Measurements from ENCODE around the gene MAP7D1.
"Not testable (repeated sequence)": the region's sequence is repeated elsewhere in the genome, so short reads cannot be mapped to it uniquely, and the experiment has no call there.

DNA sequence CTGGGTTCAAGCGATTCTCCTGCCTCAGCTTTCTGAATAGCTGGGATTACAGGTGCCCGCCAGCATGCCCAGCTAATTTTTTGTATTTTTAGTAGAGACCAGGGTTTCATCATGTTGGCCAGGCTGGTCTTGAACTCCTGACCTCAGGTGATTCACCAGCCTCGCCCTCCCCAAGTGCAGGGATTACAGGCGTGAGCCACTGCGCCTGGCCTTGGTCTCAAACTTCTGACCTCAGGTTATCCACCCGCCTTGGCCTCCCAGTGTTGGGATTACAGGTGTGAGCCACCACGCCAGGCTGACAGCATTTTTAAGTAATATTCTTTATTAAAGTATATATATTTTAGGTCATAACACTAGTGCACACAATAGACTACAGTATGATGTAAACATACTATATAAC is 65.9 kb downstream of the MAP7D1 start:
- TF ChIP-seq, protein P1, sequence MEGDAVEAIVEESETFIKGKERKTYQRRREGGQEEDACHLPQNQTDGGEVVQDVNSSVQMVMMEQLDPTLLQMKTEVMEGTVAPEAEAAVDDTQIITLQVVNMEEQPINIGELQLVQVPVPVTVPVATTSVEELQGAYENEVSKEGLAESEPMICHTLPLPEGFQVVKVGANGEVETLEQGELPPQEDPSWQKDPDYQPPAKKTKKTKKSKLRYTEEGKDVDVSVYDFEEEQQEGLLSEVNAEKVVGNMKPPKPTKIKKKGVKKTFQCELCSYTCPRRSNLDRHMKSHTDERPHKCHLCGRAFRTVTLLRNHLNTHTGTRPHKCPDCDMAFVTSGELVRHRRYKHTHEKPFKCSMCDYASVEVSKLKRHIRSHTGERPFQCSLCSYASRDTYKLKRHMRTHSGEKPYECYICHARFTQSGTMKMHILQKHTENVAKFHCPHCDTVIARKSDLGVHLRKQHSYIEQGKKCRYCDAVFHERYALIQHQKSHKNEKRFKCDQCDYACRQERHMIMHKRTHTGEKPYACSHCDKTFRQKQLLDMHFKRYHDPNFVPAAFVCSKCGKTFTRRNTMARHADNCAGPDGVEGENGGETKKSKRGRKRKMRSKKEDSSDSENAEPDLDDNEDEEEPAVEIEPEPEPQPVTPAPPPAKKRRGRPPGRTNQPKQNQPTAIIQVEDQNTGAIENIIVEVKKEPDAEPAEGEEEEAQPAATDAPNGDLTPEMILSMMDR (conservative IDR thresholded peaks at IDR 0.05 in 1 of 2, IDR thresholded peaks at IDR 0.05 in 1 of 2; ENCODE audit: low read depth in 1 of 2, low read length in 2 of 2), result not testable (repeated sequence)
- not testable (repeated sequence) for TF ChIP-seq EZH2 (IDR thresholded peaks at IDR 0.05; ENCODE audit: low read length, missing control alignments)
